Activated T-helper 1 cell treated with anti-CD3 and anti-CD28 coated beads, Interleukin-12 subunit alpha, Interleukin-12 subunit beta, Interleukin-2, Interleukin-4 antibody, amounts not matched to agents 30 ng/mL and 10 ng/mL and 1 ng/mL, durations not matched to agents 14 hours and 24 hours and 36 hours (primary cell): ENCODE measurements around the gene DBF4. TPM values are rescaled to one million over a fixed set of nuclear protein-coding genes. Genes with fewer than 3 reads are reported as not detected.
"Not testable (repeated sequence)": the region's sequence is repeated elsewhere in the genome, so short reads cannot be mapped to it uniquely, and the experiment has no call there.

Experiments used
- DNase-seq: peaks from one replicate; pipeline ENCODE4 v3.0.0; 2021; ENCODE audit warnings: low spot score
- H3K27ac Mint-ChIP-seq: one replicate; pipeline ENCODE4 v1.8.0; 2021; ENCODE audit warnings: mild to moderate bottlenecking, mixed read lengths
- H3K27me3 Mint-ChIP-seq: one replicate; pipeline ENCODE4 v1.8.0; 2022; ENCODE audit warnings: mild to moderate bottlenecking, moderate library complexity, mixed read lengths; ENCODE audit not compliant: insufficient read depth
- H3K36me3 Mint-ChIP-seq: one replicate; pipeline ENCODE4 v1.8.0; 2021; ENCODE audit warnings: low read depth, mixed read lengths
- H3K4me1 Mint-ChIP-seq: one replicate; pipeline ENCODE4 v1.8.0; 2021; ENCODE audit warnings: low read depth, mixed read lengths
- H3K4me3 Mint-ChIP-seq: one replicate; pipeline ENCODE4 v1.8.0; 2021; ENCODE audit warnings: mild to moderate bottlenecking, moderate library complexity, mixed read lengths
- H3K9me3 Mint-ChIP-seq: one replicate; pipeline ENCODE4 v1.8.0; 2021; ENCODE audit warnings: mixed read lengths
- intact Hi-C: fragments of 100-400 bp; cut with micrococcal nuclease; formaldehyde crosslinking; loops from one replicate; pipeline ENCODE4 v1.15.1; 2024
- total RNA-seq: library from RNA; stranded (reverse); gene quantifications from 2 replicates; pipeline ENCODE4 v1.2.3, GENCODE V29; 2022

Gene DBF4
- total RNA-seq, 1 donor from 2014 or later: 68.6 TPM

DNA sequence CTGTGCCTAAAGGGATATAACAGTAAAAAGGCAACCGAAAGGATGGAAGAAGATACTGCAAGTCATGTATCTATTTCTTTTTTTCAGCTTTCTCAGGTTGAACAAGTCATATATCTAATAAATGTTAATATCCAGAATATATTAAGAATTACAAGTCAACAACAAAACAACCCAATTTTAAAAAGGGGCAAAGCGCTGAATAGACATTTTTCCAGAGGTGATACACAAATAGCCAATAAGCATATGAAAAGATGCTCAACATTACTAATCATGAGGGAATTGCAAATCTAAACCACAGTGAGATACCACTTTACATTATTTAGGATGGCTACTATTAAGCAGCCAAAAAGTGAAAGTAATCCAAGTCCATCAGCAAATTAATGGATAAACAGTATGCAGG is 23.0 kb downstream of the DBF4 start:
- no peaks in the 10 kb centered on the region for H3K27me3 Mint-ChIP-seq

DNA sequence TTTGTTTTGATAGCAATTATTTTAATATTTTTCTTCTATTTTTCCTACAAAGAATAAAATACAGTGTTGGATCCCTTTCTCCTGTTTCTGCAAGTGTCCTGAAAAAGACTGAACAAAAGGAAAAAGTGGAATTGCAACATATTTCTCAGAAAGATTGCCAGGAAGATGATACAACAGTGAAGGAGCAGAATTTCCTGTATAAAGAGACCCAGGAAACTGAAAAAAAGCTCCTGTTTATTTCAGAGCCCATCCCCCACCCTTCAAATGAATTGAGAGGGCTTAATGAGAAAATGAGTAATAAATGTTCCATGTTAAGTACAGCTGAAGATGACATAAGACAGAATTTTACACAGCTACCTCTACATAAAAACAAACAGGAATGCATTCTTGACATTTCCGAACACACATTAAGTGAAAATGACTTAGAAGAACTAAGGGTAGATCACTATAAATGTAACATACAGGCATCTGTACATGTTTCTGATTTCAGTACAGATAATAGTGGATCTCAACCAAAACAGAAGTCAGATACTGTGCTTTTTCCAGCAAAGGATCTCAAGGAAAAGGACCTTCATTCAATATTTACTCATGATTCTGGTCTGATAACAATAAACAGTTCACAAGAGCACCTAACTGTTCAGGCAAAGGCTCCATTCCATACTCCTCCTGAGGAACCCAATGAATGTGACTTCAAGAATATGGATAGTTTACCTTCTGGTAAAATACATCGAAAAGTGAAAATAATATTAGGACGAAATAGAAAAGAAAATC is 31.0 kb downstream of the DBF4 start:
- H3K36me3 Mint-ChIP-seq: peaks cover 21% of the 10 kb centered on the region
- H3K4me1 Mint-ChIP-seq, H3K27ac Mint-ChIP-seq, DNase-seq, H3K9me3 Mint-ChIP-seq, H3K4me3 Mint-ChIP-seq, intact Hi-C loops, H3K27me3 Mint-ChIP-seq: not testable (repeated sequence)

More for the DNA sequence above, 23.0 kb downstream of the DBF4 start:
- peaks cover 12% of the 10 kb centered on the region for H3K4me1 Mint-ChIP-seq
- DNase-seq: no peak
- no peak overlapping the region for H3K27ac Mint-ChIP-seq
- intact Hi-C loops: loop anchor here (5.0 kb wide), 1 partner anchor 52 kb away; no protein-coding TSS in a partner anchor
- H3K9me3 Mint-ChIP-seq: no peaks in the 10 kb centered on the region
- H3K36me3 Mint-ChIP-seq: peaks cover 43% of the 10 kb centered on the region
- no peak overlapping the region for H3K4me3 Mint-ChIP-seq

GRCh38 chr7:87908814-87909213 is 32.5 kb downstream of the DBF4 start:
- intact Hi-C loops, H3K27me3 Mint-ChIP-seq, H3K9me3 Mint-ChIP-seq, H3K27ac Mint-ChIP-seq, H3K4me3 Mint-ChIP-seq, DNase-seq, H3K4me1 Mint-ChIP-seq: not testable (repeated sequence)
- H3K36me3 Mint-ChIP-seq: peaks cover 20% of the 10 kb centered on the region

DNA sequence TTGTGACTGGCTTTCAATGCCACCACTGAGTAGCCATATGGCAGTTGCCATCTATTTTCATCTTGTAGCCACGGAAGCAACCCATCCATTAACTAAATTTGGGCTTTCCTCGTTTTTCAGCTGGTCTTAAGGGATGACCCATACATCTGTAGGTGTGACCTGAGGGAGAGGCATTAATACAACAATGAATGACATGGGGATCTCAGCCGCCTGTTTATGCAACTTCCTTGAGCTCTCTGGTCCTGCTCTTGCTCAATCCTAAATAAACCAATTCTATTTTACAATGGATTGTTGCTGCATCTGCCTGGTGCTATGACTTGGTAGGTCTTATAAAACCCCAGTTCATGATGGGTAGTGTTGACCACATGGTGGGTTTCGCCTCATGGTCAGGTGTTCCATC is 35.8 kb downstream of the DBF4 start:
- no peak overlapping the region for H3K27ac Mint-ChIP-seq
- peaks cover 10% of the 10 kb centered on the region for H3K27me3 Mint-ChIP-seq
- no peak for DNase-seq
- no peak overlapping the region for H3K4me3 Mint-ChIP-seq
- no peaks in the 10 kb centered on the region for H3K4me1 Mint-ChIP-seq
- H3K9me3 Mint-ChIP-seq: no peaks in the 10 kb centered on the region
- peaks cover 10% of the 10 kb centered on the region for H3K36me3 Mint-ChIP-seq
- intact Hi-C loops: no loop called here

- Mint-ChIP-seq H3K27ac (no peak overlapping the region), H3K36me3 (no peaks in the 10 kb centered on the region), H3K4me1 (no peaks in the 10 kb centered on the region), H3K4me3 (no peak overlapping the region), H3K27me3 (peaks cover 28% of the 10 kb centered on the region), H3K9me3 (no peaks in the 10 kb centered on the region)
- DNase-seq: no peak
- intact Hi-C loops: no loop called here
Observed at GRCh38 chr7:87918740-87919139, 42.4 kb downstream of the DBF4 start.

DNA sequence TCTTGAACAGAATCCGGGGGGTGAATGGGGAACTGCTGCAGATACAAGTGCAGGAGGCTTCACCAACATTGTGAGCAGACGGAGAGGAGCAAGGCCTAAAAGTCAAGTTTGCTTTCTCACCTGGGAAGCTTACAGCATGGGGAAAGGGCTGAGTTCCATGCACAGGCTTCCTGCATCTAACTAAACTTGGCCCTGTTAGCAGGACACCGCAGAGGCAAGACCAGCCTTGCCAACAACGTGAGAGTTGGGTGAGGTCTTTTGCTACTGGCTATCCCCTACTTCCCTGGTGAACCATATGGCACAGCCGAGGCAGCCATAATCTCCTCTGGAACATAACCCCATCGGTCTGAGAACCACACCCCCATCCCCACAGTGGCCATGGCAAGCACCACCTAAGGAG is 43.6 kb downstream of the DBF4 start:
- H3K36me3 Mint-ChIP-seq: no peaks in the 10 kb centered on the region
- H3K4me3 Mint-ChIP-seq: no peak overlapping the region
- intact Hi-C loops: no loop called here
- peaks cover 28% of the 10 kb centered on the region for H3K27me3 Mint-ChIP-seq
- H3K9me3 Mint-ChIP-seq: no peaks in the 10 kb centered on the region
- no peak for DNase-seq
- no peaks in the 10 kb centered on the region for H3K4me1 Mint-ChIP-seq
- H3K27ac Mint-ChIP-seq: peak overlapping the region; percentile 40

DNA sequence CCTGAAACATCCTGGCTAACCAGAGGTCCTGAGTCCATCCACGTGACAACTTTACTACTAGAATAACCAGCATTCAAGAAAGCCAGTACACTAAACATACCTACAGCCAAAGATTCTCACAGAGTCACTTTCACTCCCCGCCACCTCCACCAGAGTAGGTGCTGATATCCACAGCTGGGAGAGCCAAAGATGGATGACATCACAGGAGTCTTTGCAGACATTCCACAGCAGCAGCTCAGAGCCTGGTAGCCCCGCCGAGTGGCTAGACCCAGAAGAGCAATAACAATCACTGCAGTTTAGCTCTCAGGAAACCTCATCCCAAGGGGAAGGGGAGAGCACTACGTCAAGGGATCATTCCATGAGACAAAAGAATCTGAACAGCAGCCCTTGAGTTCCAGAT is 44.3 kb downstream of the DBF4 start:
- DNase-seq: no peak
- Mint-ChIP-seq H3K27ac (no peak overlapping the region), H3K4me1 (no peaks in the 10 kb centered on the region), H3K9me3 (no peaks in the 10 kb centered on the region), H3K27me3 (peaks cover 28% of the 10 kb centered on the region), H3K4me3 (no peak overlapping the region), H3K36me3 (no peaks in the 10 kb centered on the region)
- intact Hi-C loops: no loop called here

DNA sequence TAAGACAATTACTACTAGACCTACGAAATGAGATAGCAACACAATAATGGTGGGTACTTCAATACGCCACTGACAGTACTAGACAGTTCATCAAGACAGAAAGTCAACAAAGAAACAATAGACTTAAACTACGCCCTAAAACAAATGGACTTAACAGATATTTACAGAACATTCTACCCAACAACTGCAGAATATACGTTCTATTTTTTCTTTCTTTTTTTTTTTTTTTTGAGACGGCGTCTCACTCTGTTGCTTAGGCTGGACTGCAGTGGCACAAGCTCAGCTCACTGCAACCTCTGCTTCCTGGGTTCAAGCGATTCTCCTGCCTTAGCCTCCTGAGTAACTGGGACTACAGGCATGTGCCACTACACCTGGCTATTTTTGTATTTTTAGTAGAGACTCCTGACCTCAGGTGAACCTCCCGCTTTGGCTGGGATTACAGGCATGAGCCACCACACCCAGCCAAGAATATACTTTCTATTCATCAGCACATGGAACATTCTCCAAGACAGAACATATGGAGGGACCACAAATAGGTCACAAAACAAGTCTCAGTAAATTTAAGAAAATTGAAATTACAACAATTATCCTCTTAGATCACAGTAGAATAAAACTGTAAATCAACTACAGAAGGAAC is 46.6 kb downstream of the DBF4 start:
- intact Hi-C loops, H3K27ac Mint-ChIP-seq, H3K9me3 Mint-ChIP-seq, H3K36me3 Mint-ChIP-seq, DNase-seq, H3K4me1 Mint-ChIP-seq, H3K4me3 Mint-ChIP-seq: not testable (repeated sequence)
- H3K27me3 Mint-ChIP-seq: peaks cover 18% of the 10 kb centered on the region

GRCh38 chr7:87926581-87927461 is 50.5 kb downstream of the DBF4 start:
- Mint-ChIP-seq H3K9me3 (no peaks in the 10 kb centered on the region), H3K4me3 (no peak overlapping the region), H3K36me3 (no peaks in the 10 kb centered on the region), H3K4me1 (no peaks in the 10 kb centered on the region), H3K27ac (no peak overlapping the region), H3K27me3 (peaks cover 20% of the 10 kb centered on the region)
- no peak for DNase-seq
- intact Hi-C loops: loop anchor here (5.0 kb wide), 1 partner anchor 130 kb away; no protein-coding TSS in a partner anchor

GRCh38 chr7:87933605-87933952 is 57.3 kb downstream of the DBF4 start:
- Mint-ChIP-seq H3K9me3 (no peaks in the 10 kb centered on the region), H3K27ac (no peak overlapping the region), H3K27me3 (peaks cover 33% of the 10 kb centered on the region), H3K36me3 (peaks cover 2% of the 10 kb centered on the region), H3K4me1 (peaks cover 6% of the 10 kb centered on the region), H3K4me3 (peak overlapping the region; percentile 90)
- intact Hi-C loops: no loop called here
- no peak for DNase-seq

GRCh38 chr7:87933953-87934698 is 57.8 kb downstream of the DBF4 start, which contains the start of gene ADAM22:
TSS of gene ADAM22 (plus strand) at chr7:87934251. CDS start at chr7:87934466, 215 bp downstream.
- intact Hi-C loops: loop anchor here (1.0 to 2.0 kb wide), 2 partner anchors 58 to 285 kb away; partner anchors contain the start of genes DBF4 and SLC25A40
- H3K9me3 Mint-ChIP-seq: no peaks in the 10 kb centered on the region
- peak within 1 kb of the TSS; percentile 40 for H3K27ac Mint-ChIP-seq
- peak within 1 kb of the TSS; percentile 90 for H3K4me3 Mint-ChIP-seq
- DNase-seq: peak; percentile 66
- peaks cover 29% of the 10 kb centered on the region for H3K27me3 Mint-ChIP-seq
- peaks cover 6% of the 10 kb centered on the region for H3K4me1 Mint-ChIP-seq
- peaks cover 2% of the 10 kb centered on the region for H3K36me3 Mint-ChIP-seq

GRCh38 chr7:87934699-87935383 is 58.5 kb downstream of the DBF4 start:
- intact Hi-C loops: loop anchor here (1.0 to 2.0 kb wide), 2 partner anchors 59 to 284 kb away; partner anchors contain the start of genes DBF4 and SLC25A40
- Mint-ChIP-seq H3K9me3 (no peaks in the 10 kb centered on the region), H3K27ac (no peak overlapping the region), H3K27me3 (peaks cover 25% of the 10 kb centered on the region), H3K36me3 (peaks cover 2% of the 10 kb centered on the region), H3K4me3 (peak overlapping the region; percentile 90), H3K4me1 (peaks cover 6% of the 10 kb centered on the region)
- no peak for DNase-seq
